Right lung (tissue), 5 donors: ENCODE measurements around the gene BRD2. TPM values are rescaled to one million over a fixed set of nuclear protein-coding genes. Genes with fewer than 3 reads are reported as not detected.

Experiments used
- DNase-seq, 2 donors: peaks; one replicate each; pipeline ENCODE4 v3.0.0-alpha.2; 2013
- polyA plus RNA-seq, 5 donors: library from polyadenylated mRNA; unstranded; fragments of 120-200 nt; gene quantifications; one replicate each; pipeline versions ENCODE4 v1.2.1 to v1.2.3, GENCODE V29; 2013; ENCODE audit warnings: inconsistent platforms in 1 of 5, low replicate concordance in 1 of 5; ENCODE audit not compliant: insufficient read length in 5 of 5, insufficient read depth in 1 of 5

BRD2 gene
- polyA plus RNA-seq, 5 donors: 288 to 321 (median 308) TPM

DNA sequence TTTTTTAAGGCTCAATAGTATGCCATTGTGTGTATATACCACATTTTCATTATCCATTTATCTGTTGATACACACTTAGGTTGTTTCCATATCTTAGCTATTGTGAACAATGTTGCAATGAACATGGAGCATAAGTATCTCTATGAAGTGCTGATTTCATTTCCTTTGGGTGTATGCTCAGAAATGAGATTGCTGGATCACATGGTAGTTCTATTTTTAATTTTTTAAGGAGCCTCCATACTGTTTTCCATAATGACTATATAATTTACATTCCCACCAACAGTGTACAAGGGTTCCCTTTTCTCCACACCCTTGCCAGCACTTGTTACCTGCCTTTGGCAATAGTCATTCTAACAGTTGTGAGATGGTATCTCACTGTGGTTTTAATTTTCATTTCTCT, 56.1 kb downstream of the BRD2 start:
- DNase-seq: no peak

- no peak for DNase-seq
These were observed 59.9 kb downstream of the BRD2 start for GRCh38 chr6:33028220-33028849.

DNA sequence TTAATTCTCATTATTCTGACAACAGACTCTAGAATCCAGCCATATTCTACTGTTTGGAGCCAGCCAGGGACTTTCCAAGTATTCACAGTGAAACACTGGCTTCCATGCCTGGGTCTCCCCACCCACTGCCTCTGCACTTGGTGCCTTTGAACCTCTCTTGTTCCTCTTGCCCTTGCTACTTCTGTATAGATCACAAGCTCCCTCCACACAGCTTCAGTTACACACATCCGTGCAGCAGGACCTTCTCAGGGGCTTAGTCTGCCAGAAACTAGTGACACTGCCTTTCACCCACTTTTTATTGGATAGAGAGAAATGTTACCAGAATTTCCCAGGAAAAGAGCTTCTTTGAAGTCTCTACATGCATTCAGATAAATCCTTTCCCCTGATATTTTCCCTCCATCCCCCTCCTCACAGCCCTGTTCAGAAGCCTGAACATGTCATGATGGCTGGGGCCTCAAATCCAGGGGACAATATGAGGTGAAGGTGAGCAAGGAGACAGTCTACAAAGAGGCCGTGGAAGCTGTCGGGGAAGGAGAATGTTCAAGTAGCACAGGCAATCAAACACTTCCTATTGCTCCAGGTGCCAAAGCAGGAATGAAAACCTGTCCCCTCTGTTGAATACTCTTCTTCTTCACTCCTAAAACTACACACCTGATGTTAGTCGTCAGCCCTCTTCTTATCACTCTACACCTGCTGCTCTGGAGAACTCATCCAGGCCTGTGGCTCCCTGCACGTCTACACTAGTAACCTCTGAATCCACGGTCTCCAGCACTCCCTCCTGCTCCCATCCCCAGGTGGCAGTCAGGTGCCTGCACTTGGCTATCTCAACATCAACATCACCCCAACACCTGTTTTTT, 61.2 kb downstream of the BRD2 start:
- no peak for DNase-seq

- no peak for DNase-seq
These were observed 61.9 kb downstream of the BRD2 start for GRCh38 chr6:33030245-33030644.

Other genes with a start within 250 kb of the BRD2 start
- gene HLA-DQA2, start 227.2 kb upstream of the BRD2 start, polyA plus RNA-seq: 1 to 10 TPM in 4 of 5 donors, under 1 TPM in 1; 0.45 to 2.0 (median 1.2) TPM
- gene HLA-DQB2, start 205.1 kb upstream of the BRD2 start, polyA plus RNA-seq: 1 to 10 TPM in 3 of 5 donors, under 1 TPM in 2; 0.27 to 2.1 (median 1.1) TPM
- gene HLA-DOB, start 151.6 kb upstream of the BRD2 start, polyA plus RNA-seq: under 1 TPM; 0.27 to 0.63 (median 0.38) TPM
- gene TAP2, start 129.9 kb upstream of the BRD2 start, polyA plus RNA-seq: 10 to 100 TPM; 14.7 to 19.6 (median 16.6) TPM
- 10 to 100 TPM; 39.7 to 43.3 (median 41.6) TPM for gene PSMB8, start 124.5 kb upstream of the BRD2 start, polyA plus RNA-seq
- 10 to 100 TPM; 18.2 to 22.5 (median 20.2) TPM for gene TAP1, start 114.9 kb upstream of the BRD2 start, polyA plus RNA-seq
- 10 to 100 TPM; 13.6 to 17.0 (median 15.4) TPM for gene PSMB9, start 114.4 kb upstream of the BRD2 start, polyA plus RNA-seq
- 10 to 100 TPM in 1 of 5 donors, 1 to 10 TPM in 4; 7.7 to 11.0 (median 8.4) TPM for gene HLA-DMB, start 27.6 kb upstream of the BRD2 start, polyA plus RNA-seq
- gene HLA-DMA, start 15.5 kb upstream of the BRD2 start, polyA plus RNA-seq: 10 to 100 TPM in 4 of 5 donors, 1 to 10 TPM in 1; 9.9 to 22.1 (median 11.2) TPM
- 1 to 10 TPM; 1.7 to 3.6 (median 2.8) TPM for gene HLA-DOA, start 41.0 kb downstream of the BRD2 start, polyA plus RNA-seq
- 10 to 100 TPM; 33.0 to 44.8 (median 33.5) TPM for gene HLA-DPA1, start 105.1 kb downstream of the BRD2 start, polyA plus RNA-seq
- 10 to 100 TPM; 20.2 to 28.5 (median 25.6) TPM for gene HLA-DPB1, start 107.4 kb downstream of the BRD2 start, polyA plus RNA-seq
- 10 to 100 TPM in 1 of 5 donors, 1 to 10 TPM in 4; 3.0 to 10.8 (median 3.8) TPM for gene COL11A2, start 223.9 kb downstream of the BRD2 start, polyA plus RNA-seq
- 10 to 100 TPM; 56.7 to 69.7 (median 61.7) TPM for gene RXRB, start 232.1 kb downstream of the BRD2 start, polyA plus RNA-seq
- gene SLC39A7, start 232.3 kb downstream of the BRD2 start, polyA plus RNA-seq: 100 to 1,000 TPM in 1 of 5 donors, 10 to 100 TPM in 4; 73.8 to 100 (median 90.1) TPM
- 10 to 100 TPM; 20.8 to 26.5 (median 21.7) TPM for gene HSD17B8, start 236.1 kb downstream of the BRD2 start, polyA plus RNA-seq
- gene RING1, start 239.9 kb downstream of the BRD2 start, polyA plus RNA-seq: 10 to 100 TPM; 46.9 to 70.0 (median 54.0) TPM